HAP-1 (cell line): ENCODE measurements around the gene FSHR.

Experiments used
- DNase-seq, 2 experiments: peaks; one replicate each; pipeline ENCODE4 v3.0.0-alpha.2; 2016 to 2020; ENCODE audit warnings: low spot score in 2 of 2
- H3K27me3 ChIP-seq: fragments of 250-450 bp; sonication (Bioruptor Pico); 2 replicates; pipeline ENCODE4 v1.5.1; 2020; ENCODE audit warnings: low read depth, mild to moderate bottlenecking, moderate library complexity
- H3K36me3 ChIP-seq: fragments of 250-450 bp; sonication (Bioruptor Pico); replicated peaks from 2 replicates; pipeline ENCODE4 v1.5.1; 2020; ENCODE audit warnings: mild to moderate bottlenecking
- H3K4me1 ChIP-seq: fragments of 250-450 bp; sonication (Bioruptor Pico); 2 replicates; pipeline ENCODE4 v1.5.1; 2020; ENCODE audit warnings: mild to moderate bottlenecking
- H3K4me3 ChIP-seq: fragments of 250-450 bp; sonication (Bioruptor Pico); 2 replicates; pipeline ENCODE4 v1.5.1; 2020; ENCODE audit warnings: mild to moderate bottlenecking, moderate library complexity
- H3K9me3 ChIP-seq: fragments of 250-450 bp; sonication (Bioruptor Pico); 2 replicates; pipeline ENCODE4 v1.5.1; 2020; ENCODE audit warnings: mild to moderate bottlenecking, moderate library complexity
- in situ Hi-C: fragments of 300-500 bp; cut with MboI; formaldehyde crosslinking; loops from 3 replicates; pipeline ENCODE4 v1.14.3; 2020; ENCODE audit warnings: low sequenced_read_pairs, inconsistent platforms, mixed read lengths

The FSHR gene

GRCh38 chr2:49154891-49155290 lies 576 bp upstream of the FSHR start:
- Histone ChIP-seq H3K9me3 (no peaks in the 10 kb centered on the region), H3K4me3 (no peak overlapping the region), H3K27me3 (no peaks in the 10 kb centered on the region), H3K4me1 (peaks cover 6% of the 10 kb centered on the region), H3K36me3 (no peaks in the 10 kb centered on the region)
- no peak for DNase-seq
- in situ Hi-C loops, result no loop called here

- in situ Hi-C loops, result no loop called here
- Histone ChIP-seq H3K9me3 (no peaks in the 10 kb centered on the region), H3K4me1 (peaks cover 6% of the 10 kb centered on the region), H3K4me3 (no peak overlapping the region), H3K36me3 (no peaks in the 10 kb centered on the region), H3K27me3 (no peaks in the 10 kb centered on the region)
- no peak for DNase-seq
These were observed 1.1 kb downstream of the FSHR start for GRCh38 chr2:49153252-49153651.

- DNase-seq, result no peak
- Histone ChIP-seq H3K4me1 (peaks cover 6% of the 10 kb centered on the region), H3K9me3 (no peaks in the 10 kb centered on the region), H3K4me3 (no peak overlapping the region), H3K27me3 (no peaks in the 10 kb centered on the region), H3K36me3 (no peaks in the 10 kb centered on the region)
- in situ Hi-C loops, result no loop called here
These were observed 1.5 kb downstream of the FSHR start for GRCh38 chr2:49152824-49153223.

- Histone ChIP-seq H3K27me3 (no peaks in the 10 kb centered on the region), H3K4me1 (no peaks in the 10 kb centered on the region), H3K4me3 (no peak overlapping the region), H3K36me3 (no peaks in the 10 kb centered on the region), H3K9me3 (no peaks in the 10 kb centered on the region)
- DNase-seq, result no peak
- in situ Hi-C loops, result no loop called here
These were observed 7.9 kb downstream of the FSHR start for GRCh38 chr2:49146401-49146800.

- in situ Hi-C loops, result no loop called here
- no peak for DNase-seq
- Histone ChIP-seq H3K36me3 (no peaks in the 10 kb centered on the region), H3K4me1 (no peaks in the 10 kb centered on the region), H3K27me3 (no peaks in the 10 kb centered on the region), H3K9me3 (peaks cover 2% of the 10 kb centered on the region), H3K4me3 (no peak overlapping the region)
These were observed 22.5 kb downstream of the FSHR start for GRCh38 chr2:49131801-49132200.

- in situ Hi-C loops, result no loop called here
- no peaks in the 10 kb centered on the region for H3K27me3 ChIP-seq
- DNase-seq, result no peak
These were observed 25.3 kb downstream of the FSHR start for GRCh38 chr2:49129034-49129433.

GRCh38 chr2:49123600-49123999 lies 30.7 kb downstream of the FSHR start:
- Histone ChIP-seq H3K4me3 (no peak overlapping the region), H3K9me3 (no peaks in the 10 kb centered on the region), H3K36me3 (no peaks in the 10 kb centered on the region), H3K27me3 (no peaks in the 10 kb centered on the region), H3K4me1 (no peaks in the 10 kb centered on the region)
- in situ Hi-C loops, result no loop called here
- no peak for DNase-seq

More at GRCh38 chr2:49129034-49129433, 25.3 kb downstream of the FSHR start:
- peaks cover 2% of the 10 kb centered on the region for H3K9me3 ChIP-seq
- no peaks in the 10 kb centered on the region for H3K4me1 ChIP-seq
- no peaks in the 10 kb centered on the region for H3K36me3 ChIP-seq
- H3K4me3 ChIP-seq, result no peak overlapping the region

GRCh38 chr2:49122107-49122506 lies 32.2 kb downstream of the FSHR start:
- no peaks in the 10 kb centered on the region for H3K36me3 ChIP-seq
- in situ Hi-C loops, result no loop called here
- no peak for DNase-seq
- no peak overlapping the region for H3K4me3 ChIP-seq
- H3K4me1 ChIP-seq, result no peaks in the 10 kb centered on the region
- no peaks in the 10 kb centered on the region for H3K27me3 ChIP-seq
- H3K9me3 ChIP-seq, result no peaks in the 10 kb centered on the region

- no peaks in the 10 kb centered on the region for H3K4me1 ChIP-seq
- H3K36me3 ChIP-seq, result no peaks in the 10 kb centered on the region
- in situ Hi-C loops, result no loop called here
- H3K4me3 ChIP-seq, result no peak overlapping the region
- H3K9me3 ChIP-seq, result no peaks in the 10 kb centered on the region
- peaks cover 5% of the 10 kb centered on the region; the same call in 1 of the 2 replicates for H3K27me3 ChIP-seq
- DNase-seq, result no peak
These were observed 41.3 kb downstream of the FSHR start for GRCh38 chr2:49113046-49113445.

GRCh38 chr2:49111456-49111855 lies 42.9 kb downstream of the FSHR start:
- in situ Hi-C loops, result no loop called here
- H3K4me1 ChIP-seq, result no peaks in the 10 kb centered on the region
- H3K36me3 ChIP-seq, result no peaks in the 10 kb centered on the region
- no peaks in the 10 kb centered on the region for H3K9me3 ChIP-seq
- H3K27me3 ChIP-seq, result peaks cover 5% of the 10 kb centered on the region; the same call in 1 of the 2 replicates
- H3K4me3 ChIP-seq, result no peak overlapping the region
- DNase-seq, result no peak

- Histone ChIP-seq H3K4me1 (no peaks in the 10 kb centered on the region), H3K36me3 (no peaks in the 10 kb centered on the region), H3K4me3 (no peak overlapping the region), H3K27me3 (peaks cover 5% of the 10 kb centered on the region; the same call in 1 of the 2 replicates), H3K9me3 (no peaks in the 10 kb centered on the region)
- DNase-seq, result no peak
- in situ Hi-C loops, result no loop called here
These were observed 43.3 kb downstream of the FSHR start for GRCh38 chr2:49111006-49111405.

- Histone ChIP-seq H3K36me3 (no peaks in the 10 kb centered on the region), H3K9me3 (no peaks in the 10 kb centered on the region), H3K4me3 (no peak overlapping the region), H3K27me3 (peaks cover 5% of the 10 kb centered on the region; the same call in 1 of the 2 replicates), H3K4me1 (no peaks in the 10 kb centered on the region)
- in situ Hi-C loops, result no loop called here
- DNase-seq, result no peak
These were observed 43.7 kb downstream of the FSHR start for GRCh38 chr2:49110571-49110970.

- DNase-seq, result no peak
- H3K27me3 ChIP-seq, result no peaks in the 10 kb centered on the region
- in situ Hi-C loops, result no loop called here
These were observed 45.5 kb downstream of the FSHR start for GRCh38 chr2:49108851-49109250.

GRCh38 chr2:49108436-49108835 lies 45.9 kb downstream of the FSHR start:
- in situ Hi-C loops, result no loop called here
- Histone ChIP-seq H3K9me3 (no peaks in the 10 kb centered on the region), H3K4me1 (no peaks in the 10 kb centered on the region), H3K4me3 (no peak overlapping the region), H3K27me3 (no peaks in the 10 kb centered on the region), H3K36me3 (no peaks in the 10 kb centered on the region)
- DNase-seq, result no peak

More at GRCh38 chr2:49108851-49109250, 45.5 kb downstream of the FSHR start:
- Histone ChIP-seq H3K4me3 (no peak overlapping the region), H3K9me3 (no peaks in the 10 kb centered on the region), H3K4me1 (no peaks in the 10 kb centered on the region), H3K36me3 (no peaks in the 10 kb centered on the region)

- H3K27me3 ChIP-seq, result no peaks in the 10 kb centered on the region
- in situ Hi-C loops, result no loop called here
- no peak overlapping the region for H3K4me3 ChIP-seq
- no peaks in the 10 kb centered on the region for H3K36me3 ChIP-seq
- no peak for DNase-seq
- no peaks in the 10 kb centered on the region for H3K4me1 ChIP-seq
- no peaks in the 10 kb centered on the region for H3K9me3 ChIP-seq
These were observed 48.8 kb downstream of the FSHR start for GRCh38 chr2:49105506-49105905.
